Chondrocyte (in vitro differentiated cells): ENCODE data around the gene ACTR1B. TPM values are rescaled to one million over a fixed set of nuclear protein-coding genes. Genes with fewer than 3 reads are reported as not detected.
A peak's percentile ranks its signal among the peaks of the same experiment; 100 is the strongest.

ENCODE experiments used
- DNase-seq: peaks from one replicate; pipeline ENCODE4 v3.0.0; 2021; ENCODE audit warnings: mixed read lengths, low spot score
- H3K27ac Mint-ChIP-seq: one replicate; pipeline ENCODE4 v1.8.0; 2021; ENCODE audit warnings: mild to moderate bottlenecking, moderate library complexity, mixed read lengths; ENCODE audit not compliant: unreplicated experiment
- H3K27me3 Mint-ChIP-seq: 2 replicates; pipeline ENCODE4 v1.8.0; 2021; ENCODE audit warnings: low read depth, mixed read lengths
- H3K36me3 Mint-ChIP-seq: 2 replicates; pipeline ENCODE4 v1.8.0; 2021; ENCODE audit warnings: low read depth, mixed read lengths
- H3K4me1 Mint-ChIP-seq: 2 replicates; pipeline ENCODE4 v1.8.0; 2021; ENCODE audit warnings: low read depth, mild to moderate bottlenecking, mixed read lengths
- H3K4me3 Mint-ChIP-seq: one replicate; pipeline ENCODE4 v1.8.0; 2021; ENCODE audit warnings: mild to moderate bottlenecking, moderate library complexity, mixed read lengths; ENCODE audit not compliant: unreplicated experiment
- H3K9me3 Mint-ChIP-seq: 2 replicates; pipeline ENCODE4 v1.8.0; 2021; ENCODE audit warnings: low read depth, mixed read lengths
- total RNA-seq: library from RNA; stranded (reverse); gene quantifications from 3 replicates; pipeline ENCODE4 v1.2.1, GENCODE V29; 2021
- TF ChIP-seq, protein P1 (sequence below): fragments of 200-600 bp; sonication (generic); IDR thresholded peaks from 2 replicates; pipeline ENCODE4 v1.5.0; 2021; ENCODE audit warnings: antibody characterized with exemption, mild to moderate bottlenecking, moderate library complexity

The ACTR1B gene
- total RNA-seq, 1 donor from 2014 or later, result 51.0 TPM

GRCh38 chr2:97698530-97698929 is 34.7 kb upstream of the ACTR1B start:
- H3K9me3 Mint-ChIP-seq, result peaks cover 3% of the 10 kb centered on the region
- peaks cover 7% of the 10 kb centered on the region for H3K4me1 Mint-ChIP-seq
- H3K27me3 Mint-ChIP-seq, result no peaks in the 10 kb centered on the region
- no peak overlapping the region for H3K4me3 Mint-ChIP-seq
- H3K36me3 Mint-ChIP-seq, result peaks cover 2% of the 10 kb centered on the region
- no peak for DNase-seq
- TF ChIP-seq, protein P1, sequence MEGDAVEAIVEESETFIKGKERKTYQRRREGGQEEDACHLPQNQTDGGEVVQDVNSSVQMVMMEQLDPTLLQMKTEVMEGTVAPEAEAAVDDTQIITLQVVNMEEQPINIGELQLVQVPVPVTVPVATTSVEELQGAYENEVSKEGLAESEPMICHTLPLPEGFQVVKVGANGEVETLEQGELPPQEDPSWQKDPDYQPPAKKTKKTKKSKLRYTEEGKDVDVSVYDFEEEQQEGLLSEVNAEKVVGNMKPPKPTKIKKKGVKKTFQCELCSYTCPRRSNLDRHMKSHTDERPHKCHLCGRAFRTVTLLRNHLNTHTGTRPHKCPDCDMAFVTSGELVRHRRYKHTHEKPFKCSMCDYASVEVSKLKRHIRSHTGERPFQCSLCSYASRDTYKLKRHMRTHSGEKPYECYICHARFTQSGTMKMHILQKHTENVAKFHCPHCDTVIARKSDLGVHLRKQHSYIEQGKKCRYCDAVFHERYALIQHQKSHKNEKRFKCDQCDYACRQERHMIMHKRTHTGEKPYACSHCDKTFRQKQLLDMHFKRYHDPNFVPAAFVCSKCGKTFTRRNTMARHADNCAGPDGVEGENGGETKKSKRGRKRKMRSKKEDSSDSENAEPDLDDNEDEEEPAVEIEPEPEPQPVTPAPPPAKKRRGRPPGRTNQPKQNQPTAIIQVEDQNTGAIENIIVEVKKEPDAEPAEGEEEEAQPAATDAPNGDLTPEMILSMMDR, result no peak
- H3K27ac Mint-ChIP-seq, result no peak overlapping the region

DNA sequence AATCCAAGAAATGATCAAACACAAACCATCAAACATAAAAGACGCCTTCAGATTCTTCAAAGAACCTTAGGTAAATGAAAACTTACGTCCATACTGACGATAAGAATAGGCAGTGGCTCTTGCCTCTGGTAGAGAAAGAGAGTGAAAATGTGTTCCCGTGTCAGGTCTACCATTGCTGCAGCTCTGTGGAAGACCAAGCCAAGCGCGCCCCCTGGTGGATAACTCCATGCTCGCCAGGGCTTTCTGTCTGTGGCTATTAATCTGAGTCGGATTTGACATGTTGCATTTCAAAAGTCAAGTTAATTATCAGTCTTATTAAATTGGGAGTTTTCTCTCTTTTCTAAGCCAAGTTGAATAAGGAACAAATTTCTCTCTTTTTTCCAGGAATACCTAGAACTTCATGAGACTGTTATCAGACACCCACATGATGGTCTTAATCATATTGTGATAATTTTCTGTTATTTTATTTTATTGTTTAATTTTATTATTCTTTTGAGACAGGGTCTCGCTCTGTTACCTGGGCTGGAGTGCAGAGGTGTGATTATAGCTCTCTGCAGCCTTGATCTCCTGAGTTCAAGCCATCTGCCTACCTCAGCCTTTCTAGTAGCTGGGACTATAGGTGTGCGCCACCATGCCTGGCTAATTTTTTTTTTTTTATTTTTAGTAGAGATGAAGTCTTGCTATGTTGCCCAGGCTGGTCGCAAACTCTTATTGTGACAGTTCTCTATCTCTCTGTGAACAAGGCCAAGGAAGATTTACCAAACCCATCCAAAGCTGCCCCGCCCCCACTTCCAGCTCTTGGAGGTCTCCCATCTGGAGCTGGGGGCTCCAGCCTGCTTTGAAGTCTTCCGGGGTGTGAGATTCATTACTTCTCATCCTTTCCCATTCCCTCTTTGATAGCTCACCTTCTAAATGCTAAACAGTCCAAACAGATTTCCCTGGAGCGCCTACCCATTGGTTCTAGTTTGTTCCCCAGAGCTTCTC is 33.7 kb upstream of the ACTR1B start:
- H3K27ac Mint-ChIP-seq, result peak overlapping the region; percentile 51
- no peak for DNase-seq
- TF ChIP-seq, protein P1, result peak; percentile 96
- H3K4me3 Mint-ChIP-seq, result peak overlapping the region; percentile 60
- peaks cover 3% of the 10 kb centered on the region for H3K9me3 Mint-ChIP-seq
- H3K27me3 Mint-ChIP-seq, result no peaks in the 10 kb centered on the region
- peaks cover 2% of the 10 kb centered on the region for H3K36me3 Mint-ChIP-seq
- peaks cover 7% of the 10 kb centered on the region for H3K4me1 Mint-ChIP-seq

GRCh38 chr2:97695744-97696143 is 31.9 kb upstream of the ACTR1B start:
- Mint-ChIP-seq H3K36me3 (peaks cover 2% of the 10 kb centered on the region), H3K4me3 (no peak overlapping the region), H3K27ac (no peak overlapping the region), H3K27me3 (no peaks in the 10 kb centered on the region), H3K4me1 (peaks cover 7% of the 10 kb centered on the region), H3K9me3 (peaks cover 3% of the 10 kb centered on the region)
- TF ChIP-seq, protein P1, result no peak
- DNase-seq, result no peak

- Mint-ChIP-seq H3K4me1 (peaks cover 7% of the 10 kb centered on the region), H3K4me3 (no peak overlapping the region), H3K27me3 (no peaks in the 10 kb centered on the region), H3K27ac (no peak overlapping the region), H3K36me3 (no peaks in the 10 kb centered on the region), H3K9me3 (peaks cover 3% of the 10 kb centered on the region)
- no peak for DNase-seq
- TF ChIP-seq, protein P1, result no peak
These were observed 29.6 kb upstream of the ACTR1B start for GRCh38 chr2:97693476-97693875.

GRCh38 chr2:97691166-97691565 is 27.3 kb upstream of the ACTR1B start:
- Mint-ChIP-seq H3K27me3 (no peaks in the 10 kb centered on the region), H3K4me1 (no peaks in the 10 kb centered on the region), H3K4me3 (no peak overlapping the region), H3K36me3 (no peaks in the 10 kb centered on the region), H3K27ac (no peak overlapping the region), H3K9me3 (peaks cover 3% of the 10 kb centered on the region)
- no peak for DNase-seq
- TF ChIP-seq, protein P1, result no peak
